Panc1 (cell line): ENCODE results near the gene ADH5. TPM values are rescaled to one million over a fixed set of nuclear protein-coding genes. Genes with fewer than 3 reads are reported as not detected.
"Not testable (repeated sequence)": the region's sequence is repeated elsewhere in the genome, so short reads cannot be mapped to it uniquely, and the experiment has no call there.

Experiments
- ATAC-seq: fragments of 200-7000 bp; cut with Tn5 transposase; 2 replicates; pipeline ENCODE4 v1.9.1; 2020; ENCODE audit warnings: mild to moderate bottlenecking, moderate library complexity
- BruUV-seq: library from RNA; stranded (reverse); fragments of 400-500 nt; replicated peaks from 2 replicates; lab custom pipeline; 2021; lab: Mats Ljungman, UMichigan
- CTCF ChIA-PET: fragments of 300-600 bp; sonication (Branson Sonifier 250); formaldehyde crosslinking; loops from one replicate; lab custom pipeline; 2022; ENCODE audit warnings: antibody characterized with exemption; lab: Charles Lee
- POLR2A ChIA-PET: fragments of 300-600 bp; sonication (Branson Sonifier 250); formaldehyde crosslinking; loops from one replicate; lab custom pipeline; 2022; ENCODE audit warnings: antibody characterized with exemption; lab: Charles Lee
- DNase-seq: peaks from one replicate; pipeline ENCODE4 v3.0.0-alpha.2; 2010; ENCODE audit warnings: low read depth, low spot score
- H3K27ac ChIP-seq: 2 replicates; pipeline ENCODE4 v1.5.1; 2011; ENCODE audit warnings: mild to moderate bottlenecking, low read length, inconsistent platforms
- H3K27me3 ChIP-seq: fragments of 200-500 bp; sonication (Bioruptor generic); 2 replicates; pipeline ENCODE4 v1.6.0; 2014; ENCODE audit warnings: low read length, inconsistent platforms; ENCODE audit not compliant: control insufficient read depth, insufficient read depth
- H3K36me3 ChIP-seq: fragments of 200-500 bp; sonication (Bioruptor generic); 2 replicates; pipeline ENCODE4 v1.5.1; 2014; ENCODE audit warnings: inconsistent platforms, mild to moderate bottlenecking, low read length, moderate library complexity; ENCODE audit not compliant: control insufficient read depth, insufficient read depth
- H3K4me1 ChIP-seq: 2 replicates; pipeline ENCODE4 v1.5.1; 2011; ENCODE audit warnings: inconsistent platforms, mild to moderate bottlenecking, low read length, moderate library complexity; ENCODE audit not compliant: control insufficient read depth, insufficient read depth
- H3K4me3 ChIP-seq, 2 experiments: 2 replicates each; pipeline ENCODE4 v1.5.1; 2011 to 2012; ENCODE audit warnings: low read depth in 2 of 2, low read length in 2 of 2, mild to moderate bottlenecking in 2 of 2, inconsistent platforms in 1 of 2, moderate library complexity in 1 of 2
- H3K9me3 ChIP-seq: fragments of 200-500 bp; sonication (Bioruptor generic); 2 replicates; pipeline ENCODE4 v1.5.1; 2014; ENCODE audit warnings: low read depth, mild to moderate bottlenecking, inconsistent platforms, low read length, moderate library complexity; ENCODE audit not compliant: control insufficient read depth, insufficient read depth
- POLR2AphosphoS5 ChIP-seq: IDR thresholded peaks from 2 replicates; pipeline ENCODE4 v1.6.1; 2012; ENCODE audit warnings: mild to moderate bottlenecking, low read depth, low read length, moderate library complexity
- SIN3A ChIP-seq: IDR thresholded peaks from 2 replicates; pipeline ENCODE4 v1.6.1; 2012; ENCODE audit warnings: low read depth, mild to moderate bottlenecking, low read length, moderate library complexity, borderline replicate concordance; ENCODE audit not compliant: insufficient read depth
- TCF7L2 ChIP-seq: IDR thresholded peaks from 2 replicates; pipeline ENCODE4 v1.6.1; 2011; ENCODE audit warnings: mild to moderate bottlenecking, low read depth, low read length, inconsistent platforms
- in situ Hi-C: cut with HindIII; loops from 2 replicates; pipeline ENCODE4 v1.10.0; 2016; ENCODE audit warnings: low sequenced_read_pairs, low pct_unique_long_range_greater_than_20kb
- intact Hi-C: fragments of 100-400 bp; cut with micrococcal nuclease; formaldehyde crosslinking; loops from one replicate; pipeline ENCODE4 v1.10.0; 2022; ENCODE audit not compliant: unreplicated experiment
- total RNA-seq: library from RNA; stranded (reverse); gene quantifications from one replicate; pipeline ENCODE4 v1.2.1, GENCODE V29; 2021; ENCODE audit not compliant: unreplicated experiment
- TF ChIP-seq, protein P1 (sequence below): fragments of 450-650 bp; IDR thresholded peaks from 2 replicates; pipeline ENCODE4 v1.5.1; 2017; ENCODE audit warnings: mild to moderate bottlenecking

ADH5 gene
- total RNA-seq, 1 experiment from 2014 or later: 117 TPM

DNA sequence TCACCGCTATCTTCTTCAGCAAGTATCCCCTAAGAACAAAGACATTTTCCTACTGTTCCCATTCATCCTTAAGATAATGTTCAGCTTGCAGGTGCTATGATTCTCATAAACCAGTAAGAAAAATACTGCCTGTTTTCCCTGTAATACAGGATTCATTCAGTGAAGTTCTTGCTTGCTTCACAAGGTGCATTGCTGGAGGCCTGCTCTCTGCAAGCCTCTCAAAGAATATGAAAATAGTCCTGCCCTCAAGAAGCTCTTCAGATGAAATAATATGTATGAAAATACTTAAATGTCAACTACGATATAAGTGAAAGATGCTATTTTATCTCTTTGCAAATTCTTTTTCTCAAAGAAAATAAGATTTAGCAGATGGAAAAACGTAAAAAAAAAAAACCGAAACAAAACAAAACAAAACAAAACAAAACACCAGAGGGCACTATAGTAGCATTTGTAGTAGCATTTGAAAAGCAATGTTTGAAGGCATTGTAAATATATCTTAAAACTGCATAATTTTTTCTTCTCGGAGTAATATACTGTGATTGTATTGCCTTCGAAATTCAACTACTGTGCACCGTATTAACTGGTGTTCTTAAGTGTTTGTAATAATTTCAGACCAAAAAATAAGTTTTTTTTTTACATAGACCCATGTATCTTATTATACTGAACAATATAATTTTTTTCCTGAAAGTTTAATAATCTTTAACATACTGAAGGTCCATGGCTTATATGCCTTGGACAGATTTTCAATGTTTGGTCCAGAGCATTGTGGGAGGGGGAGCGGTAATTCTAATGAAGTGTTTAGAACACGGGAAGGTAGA is 29.5 kb upstream of the ADH5 start:
- TF ChIP-seq TCF7L2: no peak
- TF ChIP-seq, protein P1, sequence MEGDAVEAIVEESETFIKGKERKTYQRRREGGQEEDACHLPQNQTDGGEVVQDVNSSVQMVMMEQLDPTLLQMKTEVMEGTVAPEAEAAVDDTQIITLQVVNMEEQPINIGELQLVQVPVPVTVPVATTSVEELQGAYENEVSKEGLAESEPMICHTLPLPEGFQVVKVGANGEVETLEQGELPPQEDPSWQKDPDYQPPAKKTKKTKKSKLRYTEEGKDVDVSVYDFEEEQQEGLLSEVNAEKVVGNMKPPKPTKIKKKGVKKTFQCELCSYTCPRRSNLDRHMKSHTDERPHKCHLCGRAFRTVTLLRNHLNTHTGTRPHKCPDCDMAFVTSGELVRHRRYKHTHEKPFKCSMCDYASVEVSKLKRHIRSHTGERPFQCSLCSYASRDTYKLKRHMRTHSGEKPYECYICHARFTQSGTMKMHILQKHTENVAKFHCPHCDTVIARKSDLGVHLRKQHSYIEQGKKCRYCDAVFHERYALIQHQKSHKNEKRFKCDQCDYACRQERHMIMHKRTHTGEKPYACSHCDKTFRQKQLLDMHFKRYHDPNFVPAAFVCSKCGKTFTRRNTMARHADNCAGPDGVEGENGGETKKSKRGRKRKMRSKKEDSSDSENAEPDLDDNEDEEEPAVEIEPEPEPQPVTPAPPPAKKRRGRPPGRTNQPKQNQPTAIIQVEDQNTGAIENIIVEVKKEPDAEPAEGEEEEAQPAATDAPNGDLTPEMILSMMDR: peak; percentile 35; the same call in 1 of the 2 replicates
- no peak overlapping the region for H3K27ac ChIP-seq
- DNase-seq (no peak), ATAC-seq (no peak)
- BruUV-seq: no TSS peak
- ChIA-PET CTCF (no interaction called here), POLR2A (no interaction called here)
- intact Hi-C loops (loop anchor here (1.0 to 2.0 kb wide), 2 partner anchors 287 to 345 kb away; no protein-coding TSS in a partner anchor), in situ Hi-C loops (no loop called here)
- H3K4me1 ChIP-seq: no peaks in the 10 kb centered on the region
- H3K9me3 ChIP-seq: no peaks in the 10 kb centered on the region
- H3K27me3 ChIP-seq: no peaks in the 10 kb centered on the region
- H3K4me3 ChIP-seq: no peak overlapping the region
- no peaks in the 10 kb centered on the region for H3K36me3 ChIP-seq

DNA sequence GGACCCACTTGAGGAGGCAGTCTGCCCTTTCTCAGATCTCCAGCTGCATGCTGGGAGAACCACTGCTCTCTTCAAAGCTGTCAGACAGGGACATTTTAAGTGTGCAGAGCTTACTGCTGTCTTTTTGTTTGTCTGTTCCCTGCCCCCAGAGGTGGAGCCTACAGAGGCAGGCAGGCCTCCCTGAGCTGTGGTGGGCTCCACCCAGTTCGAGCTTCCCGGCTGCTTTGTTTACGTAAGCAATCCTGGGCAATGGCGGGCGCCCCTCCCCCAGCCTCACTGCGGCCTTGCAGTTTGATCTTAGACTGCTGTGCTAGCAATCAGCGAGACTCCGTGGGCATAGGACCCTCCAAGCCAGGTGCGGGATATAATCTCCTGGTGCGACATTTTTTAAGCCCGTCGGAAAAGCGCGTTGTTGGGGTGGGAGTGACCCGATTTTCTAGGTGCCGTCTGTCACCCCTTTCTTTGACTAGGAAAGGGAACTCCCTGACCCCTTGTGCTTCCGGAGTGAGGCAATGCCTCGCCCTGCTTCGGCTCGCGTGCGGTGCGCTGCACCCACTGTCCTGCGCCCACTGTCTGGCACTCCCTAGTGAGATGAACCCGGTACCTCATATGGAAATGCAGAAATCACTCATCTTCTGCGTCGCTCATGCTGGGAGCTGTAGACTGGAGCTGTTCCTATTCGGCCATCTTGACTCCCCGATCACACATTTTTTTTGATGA is 28.7 kb upstream of the ADH5 start:
- H3K4me3 ChIP-seq, H3K4me1 ChIP-seq, CTCF ChIA-PET, POLR2A ChIA-PET, DNase-seq, BruUV-seq, in situ Hi-C loops, H3K27ac ChIP-seq, H3K9me3 ChIP-seq, H3K27me3 ChIP-seq, ATAC-seq, intact Hi-C loops, H3K36me3 ChIP-seq: not testable (repeated sequence)

DNA sequence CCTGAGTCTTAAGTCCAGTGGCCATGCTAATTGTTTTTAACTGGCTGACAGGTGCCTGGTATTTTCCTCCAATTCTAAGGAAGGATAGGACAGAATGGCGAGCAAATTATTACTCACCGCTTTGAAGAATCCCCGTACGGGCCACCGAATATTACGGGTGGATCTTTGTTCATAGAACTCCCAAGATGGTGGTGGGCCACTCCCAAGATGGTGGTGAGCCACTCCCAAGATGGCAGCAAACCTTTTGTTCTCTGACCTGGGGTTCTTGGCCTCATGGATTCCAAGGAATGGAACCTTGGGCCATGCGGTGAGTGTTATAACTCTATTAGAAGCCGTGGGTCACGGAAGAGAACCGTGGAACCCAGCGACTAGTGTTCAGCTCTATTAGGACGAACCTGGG is 20.7 kb upstream of the ADH5 start:
- BruUV-seq, H3K4me3 ChIP-seq, H3K4me1 ChIP-seq, DNase-seq, H3K27me3 ChIP-seq, POLR2A ChIA-PET, intact Hi-C loops, ATAC-seq, H3K36me3 ChIP-seq, H3K9me3 ChIP-seq, H3K27ac ChIP-seq, CTCF ChIA-PET, in situ Hi-C loops: not testable (repeated sequence)

DNA sequence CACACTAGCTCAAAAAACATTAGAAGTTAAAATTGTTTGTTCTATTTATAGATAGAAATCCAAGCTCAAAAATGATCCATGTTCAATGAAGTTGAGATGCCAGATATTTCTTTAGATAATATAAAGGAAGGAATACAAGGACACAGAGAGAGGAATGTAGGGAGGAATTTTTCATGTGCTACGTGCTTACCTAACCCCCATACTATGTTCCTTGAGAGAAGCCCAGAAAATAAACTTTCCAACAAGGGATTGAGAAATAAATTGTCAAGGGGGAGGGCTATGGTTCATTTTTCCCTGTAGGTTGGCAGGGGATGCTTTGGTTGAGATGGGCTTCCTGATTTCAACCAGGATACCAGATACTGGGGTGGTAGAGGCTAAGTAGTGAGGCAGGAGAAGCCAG is 15.6 kb upstream of the ADH5 start:
- in situ Hi-C loops: no loop called here
- intact Hi-C loops: no loop called here

More for the DNA sequence above, 15.6 kb upstream of the ADH5 start:
- DNase-seq (no peak), ATAC-seq (no peak)
- H3K27ac ChIP-seq: no peak overlapping the region
- H3K4me3 ChIP-seq: no peak overlapping the region
- BruUV-seq: no TSS peak
- H3K27me3 ChIP-seq: no peaks in the 10 kb centered on the region
- no peak for TF ChIP-seq POLR2AphosphoS5
- TF ChIP-seq SIN3A: no peak
- ChIA-PET CTCF (no interaction called here), POLR2A (no interaction called here)
- no peaks in the 10 kb centered on the region for H3K36me3 ChIP-seq
- no peaks in the 10 kb centered on the region for H3K9me3 ChIP-seq
- H3K4me1 ChIP-seq: no peaks in the 10 kb centered on the region
